Retinal pigment epithelial cell (primary cell): ENCODE data around the gene CCL4.
"Not testable (repeated sequence)": the region's sequence is repeated elsewhere in the genome, so short reads cannot be mapped to it uniquely, and the experiment has no call there.

Experiments
- DNase-seq: peaks from one replicate; pipeline ENCODE4 v3.0.0-alpha.2; 2010; ENCODE audit warnings: low read depth
- H3K4me3 ChIP-seq: 2 replicates; pipeline ENCODE4 v1.5.1; 2011; ENCODE audit warnings: mild to moderate bottlenecking, low read length, control low read depth, moderate library complexity
- CTCF ChIP-seq: conservative IDR thresholded peaks from 2 replicates; pipeline ENCODE4 v1.5.1; 2011; ENCODE audit warnings: low read depth, low read length, control low read depth, inconsistent platforms

The CCL4 gene

GRCh38 chr17:36106493-36106835 is 2.8 kb downstream of the CCL4 start:
- no peak for TF ChIP-seq CTCF
- no peak overlapping the region for H3K4me3 ChIP-seq
- DNase-seq = no peak

- DNase-seq = no peak
- no peak for TF ChIP-seq CTCF
- H3K4me3 ChIP-seq = no peak overlapping the region
Observed at GRCh38 chr17:36107660-36108059, 4.0 kb downstream of the CCL4 start.

DNA sequence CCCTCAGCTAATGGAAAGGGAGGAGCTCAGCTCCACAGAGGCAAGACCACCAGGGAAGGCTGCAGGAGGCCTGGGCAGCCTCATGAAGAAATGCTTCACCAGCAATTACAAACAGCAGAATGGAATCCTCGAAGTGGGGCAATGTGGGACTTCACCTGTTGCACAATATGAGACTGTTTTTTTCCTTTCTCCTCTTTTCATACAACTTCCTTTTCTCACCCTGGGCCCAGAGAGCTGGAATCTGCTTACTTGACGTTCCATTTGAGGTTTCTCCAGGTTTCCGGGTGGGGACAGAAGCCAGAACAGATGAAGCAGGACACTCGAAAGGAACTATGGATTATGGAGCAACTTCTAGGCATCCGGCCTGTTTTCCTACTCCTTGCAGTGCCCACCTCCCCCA is 4.6 kb downstream of the CCL4 start:
- DNase-seq, H3K4me3 ChIP-seq: not testable (repeated sequence)

DNA sequence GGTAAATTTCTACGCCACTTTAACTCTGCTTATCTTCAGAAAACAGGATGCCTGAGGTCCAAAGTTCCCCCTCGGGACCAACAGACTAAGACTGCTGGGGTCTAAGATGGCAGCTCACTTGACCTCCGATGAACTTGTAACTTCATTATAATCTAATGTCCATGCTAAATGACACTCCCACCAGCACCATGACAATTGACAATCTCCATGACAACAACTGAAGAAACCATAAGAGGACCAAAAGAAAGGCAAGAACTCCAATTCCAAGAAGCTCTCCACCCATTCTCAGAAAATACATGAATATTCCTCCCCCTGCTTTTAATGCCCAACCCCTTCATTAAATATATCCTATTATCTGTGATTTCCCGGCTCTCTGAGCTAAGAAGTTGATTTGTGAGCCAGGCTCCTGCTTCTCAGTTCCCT is 7.5 kb downstream of the CCL4 start:
- TF ChIP-seq CTCF = no peak
- no peak for DNase-seq
- no peak overlapping the region for H3K4me3 ChIP-seq

GRCh38 chr17:36112572-36112971 is 8.9 kb downstream of the CCL4 start:
- DNase-seq = no peak
- H3K4me3 ChIP-seq = no peak overlapping the region
- no peak for TF ChIP-seq CTCF

- not testable (repeated sequence) for DNase-seq, H3K4me3 ChIP-seq
Observed at GRCh38 chr17:36113131-36113530, 9.5 kb downstream of the CCL4 start.

DNA sequence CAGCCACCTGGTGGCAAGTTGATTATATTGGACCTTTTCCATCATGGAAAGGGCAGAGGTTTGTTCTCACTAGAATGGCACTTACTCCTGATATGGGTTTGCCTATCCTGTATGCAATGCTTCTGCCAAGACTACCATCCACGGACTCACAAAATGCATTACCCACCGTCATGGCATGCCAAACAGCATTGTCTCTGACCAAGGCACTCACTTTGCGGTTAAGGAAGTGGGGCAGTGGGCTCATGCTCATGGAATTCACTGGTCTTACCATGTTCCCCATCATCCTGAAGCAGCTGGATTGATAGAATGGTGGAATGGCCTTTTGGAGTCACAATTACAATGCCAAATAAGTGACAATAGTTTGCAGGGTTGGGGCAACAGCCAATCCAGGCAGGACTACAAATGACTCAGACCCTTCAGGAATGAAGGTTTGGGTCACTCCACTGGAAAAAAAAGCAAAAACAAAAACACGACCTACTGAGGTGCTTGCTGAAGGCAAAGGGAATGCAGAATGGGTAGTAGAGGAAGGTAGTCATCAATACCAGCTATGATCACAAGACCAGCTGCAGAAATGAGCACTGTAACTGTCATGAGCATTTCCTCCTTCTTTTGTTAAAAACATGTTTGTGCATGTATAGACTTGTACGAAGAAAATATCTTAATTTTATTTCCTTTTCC is 11.5 kb downstream of the CCL4 start:
- not testable (repeated sequence) for H3K4me3 ChIP-seq, DNase-seq

- DNase-seq, H3K4me3 ChIP-seq: not testable (repeated sequence)
Observed at GRCh38 chr17:36115649-36115977, 12.0 kb downstream of the CCL4 start.

GRCh38 chr17:36117505-36118382 is 14.1 kb downstream of the CCL4 start:
- no peak for TF ChIP-seq CTCF
- no peak overlapping the region for H3K4me3 ChIP-seq
- no peak for DNase-seq
